HepG2 (cell line): Measurements from ENCODE around the gene ZBTB7C. TPM values are rescaled to one million over a fixed set of nuclear protein-coding genes. Genes with fewer than 3 reads are reported as not detected.

Experiments used
- ATAC-seq: fragments of 200-7000 bp; cut with Tn5 transposase; 3 replicates; pipeline ENCODE4 v1.9.1; 2020; ENCODE audit warnings: mild to moderate bottlenecking, moderate library complexity
- BruUV-seq: library from RNA; stranded (reverse); fragments of 400-500 nt; replicated peaks from 2 replicates; lab custom pipeline; 2021; lab: Mats Ljungman, UMichigan
- CTCF ChIA-PET: fragments of 300-600 bp; formaldehyde crosslinking; extraction: SDS; loops from one replicate; lab custom pipeline; 2021; ENCODE audit warnings: low total read pairs, inconsistent platforms, low intra/inter-chr PET ratio; lab: Yijun Ruan, JAX
- POLR2A ChIA-PET: fragments of 350-600 bp; sonication (Branson Sonifier 250); formaldehyde crosslinking; loops from one replicate; lab custom pipeline; 2020; ENCODE audit warnings: antibody characterized with exemption, inconsistent platforms; lab: Yijun Ruan, JAX
- DNase-seq: peaks from one replicate; pipeline ENCODE4 v3.0.0-alpha.2; 2015; ENCODE audit warnings: low spot score
- FAIRE-seq: peaks from 3 replicates; lab custom pipeline; 2011; peaks lifted over from hg19 to GRCh38; lab: Jason Lieb, UNC
- H2AFZ ChIP-seq: one replicate; pipeline ENCODE4 v1.6.1; 2011; ENCODE audit warnings: low read length, inconsistent platforms
- H3K27ac ChIP-seq: fragments of 300-600 bp; 3 replicates; pipeline ENCODE4 v1.8.0; 2011; ENCODE audit warnings: mixed run types, mild to moderate bottlenecking, mixed read lengths, low read length, inconsistent platforms; ENCODE audit not compliant: insufficient read depth; ENCODE audit errors: extremely low read length
- H3K27me3 ChIP-seq, 2 experiments: fragments of 200-600 bp in 1 of 2; 2 replicates in 1 of 2; 3 replicates in 1 of 2; pipeline versions ENCODE4 v1.6.0 to v1.8.0; 2011; ENCODE audit warnings: low read length in 2 of 2, mild to moderate bottlenecking in 2 of 2, moderate library complexity in 2 of 2, inconsistent platforms in 1 of 2; ENCODE audit not compliant: insufficient read depth in 2 of 2, control insufficient read depth in 1 of 2
- H3K36me3 ChIP-seq, 2 experiments: fragments of 200-600 bp in 1 of 2; replicated peaks in 1 of 2; 2 replicates in 1 of 2; 3 replicates in 1 of 2; pipeline versions ENCODE4 v1.5.1 to v1.8.0; 2011; ENCODE audit warnings: low read length in 2 of 2, inconsistent platforms in 1 of 2; ENCODE audit not compliant: insufficient read depth in 2 of 2, control insufficient read depth in 1 of 2
- H3K4me1 ChIP-seq: 2 replicates; pipeline ENCODE4 v1.5.1; 2012; ENCODE audit warnings: low read length, inconsistent platforms; ENCODE audit not compliant: insufficient read depth
- H3K4me2 ChIP-seq: 2 replicates; pipeline ENCODE4 v1.6.0; 2011; ENCODE audit warnings: low read depth, low read length, inconsistent platforms
- H3K4me3 ChIP-seq, 3 experiments: fragments of 200-600 bp in 1 of 3; sonication (generic), shearing (Covaris generic) in 1 of 3; replicated peaks in 1 of 3; 2 replicates each; pipeline ENCODE4 v1.5.1; 2011 to 2016; ENCODE audit warnings: low read length in 3 of 3, inconsistent platforms in 2 of 3, low read depth in 2 of 3, mild to moderate bottlenecking in 2 of 3, control low read depth in 1 of 3, mixed read lengths in 1 of 3; ENCODE audit not compliant: insufficient read depth in 1 of 3
- H3K79me2 ChIP-seq: one replicate; pipeline ENCODE4 v1.6.1; 2011; ENCODE audit warnings: low read length, inconsistent platforms; ENCODE audit not compliant: insufficient read depth
- H3K9ac ChIP-seq: 2 replicates; pipeline ENCODE4 v1.6.0; 2011; ENCODE audit warnings: mild to moderate bottlenecking, low read depth, low read length, inconsistent platforms; ENCODE audit not compliant: insufficient read depth
- H3K9me3 ChIP-seq: 2 replicates; pipeline ENCODE4 v1.5.1; 2012; ENCODE audit warnings: mild to moderate bottlenecking, low read length
- H4K20me1 ChIP-seq: 2 replicates; pipeline ENCODE4 v1.6.0; 2011; ENCODE audit warnings: inconsistent platforms, mild to moderate bottlenecking, low read length, moderate library complexity; ENCODE audit not compliant: insufficient read depth
- DMAP1 ChIP-seq: IDR thresholded peaks from 2 replicates; pipeline ENCODE4 v1.6.1; 2016
- EZH2 ChIP-seq: conservative IDR thresholded peaks from 2 replicates; pipeline ENCODE4 v1.6.1; 2012; ENCODE audit warnings: mild to moderate bottlenecking, low read depth, low read length, moderate library complexity
- GATAD1 ChIP-seq: IDR thresholded peaks from 2 replicates; pipeline ENCODE4 v1.6.1; 2016; ENCODE audit warnings: missing genetic modification reagents, missing compliant biosample characterization
- KDM2A ChIP-seq: sonication (generic); formaldehyde crosslinking; IDR thresholded peaks from 2 replicates; pipeline ENCODE4 v1.4.0; 2020; ENCODE audit warnings: low read depth, missing genetic modification reagents, borderline replicate concordance
- MTF2 ChIP-seq: sonication (generic); formaldehyde crosslinking; IDR thresholded peaks from 2 replicates; pipeline ENCODE4 v1.5.0; 2020; ENCODE audit warnings: missing genetic modification reagents, borderline replicate concordance
- NFE2L1 ChIP-seq: sonication (generic); formaldehyde crosslinking; IDR thresholded peaks from 2 replicates; pipeline ENCODE4 v1.4.0; 2020; ENCODE audit warnings: missing genetic modification reagents, mild to moderate bottlenecking, borderline replicate concordance
- ZMYM4 ChIP-seq: sonication (generic); formaldehyde crosslinking; IDR thresholded peaks from 2 replicates; pipeline ENCODE4 v1.8.1; 2023; ENCODE audit warnings: mild to moderate bottlenecking, missing genetic modification reagents
- ZNF569 ChIP-seq: sonication (generic); formaldehyde crosslinking; IDR thresholded peaks from 2 replicates; pipeline ENCODE4 v1.5.0; 2020; ENCODE audit warnings: mild to moderate bottlenecking, missing genetic modification reagents, moderate library complexity, borderline replicate concordance
- ZNF589 ChIP-seq: sonication (generic); formaldehyde crosslinking; conservative IDR thresholded peaks from 2 replicates; pipeline ENCODE4 v1.8.0; 2022; ENCODE audit warnings: mild to moderate bottlenecking, moderate library complexity, missing genetic modification reagents
- ZNF768 ChIP-seq: sonication (generic); formaldehyde crosslinking; IDR thresholded peaks from 2 replicates; pipeline ENCODE4 v1.4.0; 2020; ENCODE audit warnings: missing genetic modification reagents
- ZSCAN9 ChIP-seq: IDR thresholded peaks from 2 replicates; pipeline ENCODE4 v1.6.1; 2016; ENCODE audit warnings: borderline replicate concordance
- WGBS: methylation state at CpG from one replicate; pipeline ENCODE4 v1.1.6; 2017; ENCODE audit warnings: low lambda C conversion rate; 5-methylcytosine and 5-hydroxymethylcytosine counted together
- in situ Hi-C: cut with HindIII; loops from 2 replicates; pipeline ENCODE4 v1.10.0; 2017; ENCODE audit warnings: low pct_unique_long_range_greater_than_20kb; ENCODE audit not compliant: extremely low pct_ligation_motif_present
- intact Hi-C: fragments of 100-400 bp; cut with micrococcal nuclease; formaldehyde crosslinking; loops from one replicate; pipeline ENCODE4 v1.10.0; 2022; ENCODE audit not compliant: unreplicated experiment
- polyA plus RNA-seq, 8 experiments: library from polyadenylated mRNA; depleted of rRNA in 3 of 8; stranded (reverse) in 7 of 8; unstranded in 1 of 8; fragments of >200 nt; fragmentation: Illumina TruSeq in 4 of 8; extraction: Trizol in 4 of 8; gene quantifications; 2 replicates each; pipeline versions ENCODE4 v1.2.1 to v1.2.3, GENCODE V29; 2011 to 2016; ENCODE audit warnings: low read depth in 4 of 8, missing spikeins in 1 of 8, mixed read lengths in 1 of 8; ENCODE audit not compliant: insufficient read depth in 1 of 8
- total RNA-seq, 5 experiments: library from RNA; depleted of rRNA; stranded (reverse); fragments of >200 nt; fragmentation: Illumina TruSeq; extraction: Trizol; gene quantifications; 2 replicates each; pipeline ENCODE4 v1.2.3, GENCODE V29; 2016; ENCODE audit warnings: low read depth in 1 of 5

The ZBTB7C gene
- total and polyA plus RNA-seq, 2 of the 13 experiments (the other 11 are each of a cell fraction or from before 2014, with no cell fraction given) = 0.01 to 0.04 TPM

GRCh38 chr18:48408111-48408726, 964 bp downstream of the ZBTB7C start:
- intact Hi-C loops (no loop called here), in situ Hi-C loops (no loop called here)
- Histone ChIP-seq H3K27ac (no peak overlapping the region), H3K27me3 (peaks cover 16 to 65% of the 10 kb centered on the region in 2 experiments), H2AFZ (no peak overlapping the region), H3K79me2 (no peaks in the 10 kb centered on the region), H3K4me3 (no peak overlapping the region), H3K9me3 (no peaks in the 10 kb centered on the region), H3K9ac (no peak overlapping the region), H3K36me3 (no peaks in the 10 kb centered on the region), H3K4me1 (peaks cover 6% of the 10 kb centered on the region; the same call in 1 of the 2 replicates), H4K20me1 (no peaks in the 10 kb centered on the region; the same call in 1 of the 2 replicates), H3K4me2 (no peak overlapping the region)
- FAIRE-seq (no peak), DNase-seq (no peak), ATAC-seq (no peak)
- ChIA-PET POLR2A (no interaction called here), CTCF (no interaction called here)
- no TSS peak for BruUV-seq
- WGBS = 51% methylated on average over 28 of the region's 42 CpGs
- TF ChIP-seq DMAP1 (no peak), NFE2L1 (CRISPR knock-in tag) (no peak), GATAD1 (CRISPR knock-in tag) (no peak), ZNF768 (peak; percentile 54; the same call in 1 of the 2 replicates), ZSCAN9 (CRISPR knock-in tag) (no peak), ZNF589 (CRISPR knock-in tag) (no peak), MTF2 (CRISPR knock-in tag) (peak; percentile 80; the same call in 1 of the 2 replicates), ZMYM4 (no peak), ZNF569 (CRISPR knock-in tag) (no peak), KDM2A (CRISPR knock-in tag) (no peak), EZH2 (peak; percentile 86; the same call in 1 of the 2 replicates)
